Left colon (tissue), 2 donors: Measurements from ENCODE around the gene TPK1. TPM values are rescaled to one million over a fixed set of nuclear protein-coding genes. Genes with fewer than 3 reads are reported as not detected.

Experiments used
- ATAC-seq: fragments of 200-7000 bp; cut with Tn5 transposase; one replicate; pipeline ENCODE4 v1.9.1; 2020; ENCODE audit warnings: mild to moderate bottlenecking, moderate library complexity
- DNase-seq, 2 donors: peaks; one replicate each; pipeline ENCODE4 v3.0.0-alpha.2; 2020
- intact Hi-C, 2 donors: fragments of 100-400 bp; cut with DNase I in 1 of 2; cut with micrococcal nuclease in 1 of 2; formaldehyde crosslinking; loops; one replicate each; pipeline versions ENCODE4 v1.11.2 to v1.14.0; 2022; cut with DNase I, micrococcal nuclease
- total RNA-seq, 2 donors: library from RNA; stranded (reverse); fragmentation: NEBNext Ultra II Directional; extraction: Animal tissue kit (Norgen Biotek cat#: 25700); gene quantifications; one replicate each; pipeline ENCODE4 v1.2.1, GENCODE V29; 2021
- donor health status: DM: no; HTN: no; CAD: no.
- donor health status: DM: yes; HTN: yes; CAD: no.

TPK1 gene
- total RNA-seq, 2 donors from 2014 or later, result 12.3 to 25.5 TPM

GRCh38 chr7:144672869-144673268 is 163.0 kb downstream of the TPK1 start:
- ATAC-seq, result no peak
- intact Hi-C loops, result no loop called here
- no peak for DNase-seq

GRCh38 chr7:144671429-144671828 is 164.4 kb downstream of the TPK1 start:
- no peak for ATAC-seq

GRCh38 chr7:144670218-144670617 is 165.6 kb downstream of the TPK1 start:
- no peak for ATAC-seq
- DNase-seq, result no peak
- intact Hi-C loops, result no loop called here

More at GRCh38 chr7:144671429-144671828, 164.4 kb downstream of the TPK1 start:
- DNase-seq, result no peak
- intact Hi-C loops, result no loop called here

- intact Hi-C loops, result no loop called here
- ATAC-seq, result no peak
Measured at GRCh38 chr7:144668503-144668902, 167.3 kb downstream of the TPK1 start.

GRCh38 chr7:144665689-144666381 is 170.0 kb downstream of the TPK1 start:
- no peak for DNase-seq
- ATAC-seq, result no peak
- intact Hi-C loops, result no loop called here

More at GRCh38 chr7:144668503-144668902, 167.3 kb downstream of the TPK1 start:
- no peak for DNase-seq

- ATAC-seq, result no peak
- intact Hi-C loops, result no loop called here
- no peak for DNase-seq
Measured at GRCh38 chr7:144659211-144659610, 176.6 kb downstream of the TPK1 start.

- ATAC-seq (no peak), DNase-seq (no peak)
- intact Hi-C loops, result no loop called here
Measured at GRCh38 chr7:144656965-144657517, 178.8 kb downstream of the TPK1 start.

- DNase-seq (no peak), ATAC-seq (no peak)
- intact Hi-C loops, result no loop called here
Measured at GRCh38 chr7:144653449-144653848, 182.4 kb downstream of the TPK1 start.

GRCh38 chr7:144650439-144650838 is 185.4 kb downstream of the TPK1 start:
- ATAC-seq (no peak), DNase-seq (no peak)
- intact Hi-C loops, result no loop called here

- ATAC-seq (no peak), DNase-seq (no peak)
- intact Hi-C loops, result no loop called here
Measured at GRCh38 chr7:144649120-144649519, 186.7 kb downstream of the TPK1 start.

GRCh38 chr7:144641389-144642044 is 194.3 kb downstream of the TPK1 start:
- no peak for ATAC-seq

GRCh38 chr7:144632724-144633123 is 203.1 kb downstream of the TPK1 start:
- no peak for DNase-seq
- intact Hi-C loops, result no loop called here
- ATAC-seq, result no peak

More at GRCh38 chr7:144641389-144642044, 194.3 kb downstream of the TPK1 start:
- DNase-seq, result no peak
- intact Hi-C loops, result no loop called here

- DNase-seq (no peak), ATAC-seq (no peak)
- intact Hi-C loops, result no loop called here
Measured at GRCh38 chr7:144629598-144629997, 206.3 kb downstream of the TPK1 start.

GRCh38 chr7:144629011-144629410 is 206.8 kb downstream of the TPK1 start:
- intact Hi-C loops, result no loop called here
- DNase-seq, result no peak
- ATAC-seq, result no peak

GRCh38 chr7:144628176-144628575 is 207.7 kb downstream of the TPK1 start:
- ATAC-seq (no peak), DNase-seq (no peak)
- intact Hi-C loops, result no loop called here

GRCh38 chr7:144622745-144623144 is 213.1 kb downstream of the TPK1 start:
- intact Hi-C loops, result no loop called here
- DNase-seq (no peak), ATAC-seq (peak; percentile 64)

GRCh38 chr7:144606261-144606660 is 229.6 kb downstream of the TPK1 start:
- no peak for ATAC-seq
- intact Hi-C loops, result no loop called here
- no peak for DNase-seq

- no peak for ATAC-seq
- intact Hi-C loops, result no loop called here
- no peak for DNase-seq
Measured at GRCh38 chr7:144596953-144597352, 238.9 kb downstream of the TPK1 start.

- intact Hi-C loops, result no loop called here
- ATAC-seq (no peak), DNase-seq (no peak)
Measured at GRCh38 chr7:144594580-144594979, 241.3 kb downstream of the TPK1 start.

GRCh38 chr7:144588559-144589051 is 247.2 kb downstream of the TPK1 start:
- ATAC-seq, result no peak
- intact Hi-C loops, result no loop called here
- no peak for DNase-seq
